Bronchial epithelial cell (primary cell): ENCODE measurements around the gene ZNF653. TPM values are rescaled to one million over a fixed set of nuclear protein-coding genes. Genes with fewer than 3 reads are reported as not detected.
"Not testable (repeated sequence)": the region's sequence is repeated elsewhere in the genome, so short reads cannot be mapped to it uniquely, and the experiment has no call there.

Experiments used
- DNase-seq: peaks from one replicate; pipeline ENCODE4 v3.0.0-alpha.2; 2010; ENCODE audit warnings: low read depth
- FAIRE-seq: peaks from 2 replicates; lab custom pipeline; 2011; peaks lifted over from hg19 to GRCh38; lab: Jason Lieb, UNC
- H3K27me3 ChIP-seq: 2 replicates; pipeline ENCODE4 v1.5.1; 2011; ENCODE audit warnings: low read length; ENCODE audit not compliant: control insufficient read depth, insufficient read depth
- H3K36me3 ChIP-seq: 2 replicates; pipeline ENCODE4 v1.5.1; 2011; ENCODE audit warnings: low read length; ENCODE audit not compliant: control insufficient read depth, insufficient read depth
- H3K4me3 ChIP-seq: 2 replicates; pipeline ENCODE4 v1.5.1; 2011; ENCODE audit warnings: mild to moderate bottlenecking, low read depth, low read length, control low read depth
- total RNA-seq: library from RNA; depleted of rRNA; stranded (reverse); fragments of >200 nt; gene quantifications from 2 replicates; pipeline ENCODE4 v1.2.1, GENCODE V29; 2014
- TF ChIP-seq, protein P1 (sequence below): IDR thresholded peaks from 2 replicates; pipeline ENCODE4 v1.5.1; 2011; ENCODE audit warnings: mild to moderate bottlenecking, moderate library complexity, low read length, control low read depth, inconsistent platforms; ENCODE audit not compliant: insufficient read depth, severe bottlenecking

The ZNF653 gene
- total RNA-seq, 1 donor from 2014 or later = 5.3 TPM

DNA sequence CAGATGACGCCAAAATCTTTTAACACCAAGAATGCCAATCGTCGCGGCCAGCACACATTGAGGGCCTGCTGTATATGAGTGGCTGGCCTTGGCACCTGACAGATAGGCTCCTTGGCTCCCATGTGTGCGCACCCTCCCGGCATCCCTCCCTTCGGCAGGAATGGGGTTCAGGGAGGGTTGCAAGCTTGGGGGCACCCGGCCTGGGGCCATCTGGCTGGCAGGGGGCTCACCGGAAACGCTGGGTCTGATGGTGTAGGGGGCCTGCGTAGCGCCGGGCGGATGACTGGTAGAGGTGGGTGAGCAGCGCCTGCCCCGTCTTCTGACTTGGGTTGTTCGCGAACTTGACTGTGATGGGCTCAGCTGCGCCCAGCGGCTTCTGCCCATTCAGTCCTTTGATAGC lies 47.8 kb downstream of the ZNF653 start:
- DNase-seq (no peak), FAIRE-seq (no peak)
- H3K4me3 ChIP-seq = no peak overlapping the region
- TF ChIP-seq, protein P1, sequence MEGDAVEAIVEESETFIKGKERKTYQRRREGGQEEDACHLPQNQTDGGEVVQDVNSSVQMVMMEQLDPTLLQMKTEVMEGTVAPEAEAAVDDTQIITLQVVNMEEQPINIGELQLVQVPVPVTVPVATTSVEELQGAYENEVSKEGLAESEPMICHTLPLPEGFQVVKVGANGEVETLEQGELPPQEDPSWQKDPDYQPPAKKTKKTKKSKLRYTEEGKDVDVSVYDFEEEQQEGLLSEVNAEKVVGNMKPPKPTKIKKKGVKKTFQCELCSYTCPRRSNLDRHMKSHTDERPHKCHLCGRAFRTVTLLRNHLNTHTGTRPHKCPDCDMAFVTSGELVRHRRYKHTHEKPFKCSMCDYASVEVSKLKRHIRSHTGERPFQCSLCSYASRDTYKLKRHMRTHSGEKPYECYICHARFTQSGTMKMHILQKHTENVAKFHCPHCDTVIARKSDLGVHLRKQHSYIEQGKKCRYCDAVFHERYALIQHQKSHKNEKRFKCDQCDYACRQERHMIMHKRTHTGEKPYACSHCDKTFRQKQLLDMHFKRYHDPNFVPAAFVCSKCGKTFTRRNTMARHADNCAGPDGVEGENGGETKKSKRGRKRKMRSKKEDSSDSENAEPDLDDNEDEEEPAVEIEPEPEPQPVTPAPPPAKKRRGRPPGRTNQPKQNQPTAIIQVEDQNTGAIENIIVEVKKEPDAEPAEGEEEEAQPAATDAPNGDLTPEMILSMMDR = no peak
- H3K27me3 ChIP-seq = no peaks in the 10 kb centered on the region
- H3K36me3 ChIP-seq = no peaks in the 10 kb centered on the region

DNA sequence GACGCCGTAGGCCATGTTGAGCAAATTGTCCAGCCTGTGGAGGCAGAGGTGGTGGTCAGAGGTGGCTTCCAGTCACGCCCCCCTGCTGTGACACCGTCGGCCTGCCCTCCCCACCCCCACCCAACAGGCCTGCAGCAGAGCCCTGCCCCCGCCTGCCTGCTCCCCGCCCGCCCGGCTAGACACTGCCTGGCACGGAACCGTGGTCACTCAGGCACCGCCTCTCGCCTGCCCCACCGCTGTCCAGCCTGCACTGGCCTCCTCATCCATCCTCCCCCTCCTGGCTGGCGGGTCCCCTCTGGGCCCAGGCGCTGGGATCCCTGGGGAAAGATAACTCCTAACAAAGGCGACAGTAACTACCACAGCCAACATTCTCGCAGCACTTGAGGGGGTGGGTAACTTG lies 48.5 kb downstream of the ZNF653 start:
- H3K27me3 ChIP-seq = no peaks in the 10 kb centered on the region
- no peak for DNase-seq
- H3K36me3 ChIP-seq = no peaks in the 10 kb centered on the region
- H3K4me3 ChIP-seq = no peak overlapping the region
- no peak for FAIRE-seq
- TF ChIP-seq, protein P1 = no peak

DNA sequence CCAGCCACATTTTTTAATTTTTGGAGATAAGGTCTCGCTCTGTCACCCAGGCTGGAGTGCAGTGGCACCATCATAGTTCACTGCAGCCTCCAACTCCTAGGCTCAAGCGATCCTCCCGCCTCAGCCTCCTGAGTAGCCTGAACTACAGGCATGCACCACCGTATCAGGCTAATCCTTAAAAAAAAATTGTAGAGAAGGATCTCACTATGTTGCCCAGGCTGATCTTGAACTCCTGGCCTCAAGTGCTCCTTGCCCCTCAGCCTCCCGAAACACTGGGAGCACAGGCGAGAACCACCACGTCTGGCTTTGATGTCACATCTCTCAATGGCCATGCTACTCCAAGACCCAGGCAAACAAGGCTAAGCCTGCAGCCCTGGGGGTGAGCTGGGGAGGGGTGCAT lies 49.0 kb downstream of the ZNF653 start:
- Histone ChIP-seq H3K4me3 (no peak overlapping the region), H3K36me3 (no peaks in the 10 kb centered on the region), H3K27me3 (no peaks in the 10 kb centered on the region)
- TF ChIP-seq, protein P1 = no peak
- DNase-seq (no peak), FAIRE-seq (no peak)

DNA sequence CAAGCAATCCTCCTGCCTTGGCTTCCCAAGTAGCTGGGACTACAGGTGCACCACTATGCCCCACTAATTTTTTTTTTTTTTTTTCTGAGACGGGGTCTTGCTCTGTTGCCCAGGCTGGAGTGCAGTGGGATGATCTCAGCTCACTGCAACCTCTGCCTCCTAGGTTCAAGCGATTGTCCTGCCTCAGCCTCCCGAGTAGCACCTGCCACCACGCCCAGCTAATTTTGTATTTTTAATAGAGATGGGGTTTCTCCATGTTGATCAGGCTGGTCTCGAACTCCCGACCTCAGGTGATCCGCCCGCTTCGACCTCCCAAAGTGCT lies 50.4 kb downstream of the ZNF653 start:
- not testable (repeated sequence) for H3K27me3 ChIP-seq, FAIRE-seq, H3K4me3 ChIP-seq, H3K36me3 ChIP-seq, DNase-seq

DNA sequence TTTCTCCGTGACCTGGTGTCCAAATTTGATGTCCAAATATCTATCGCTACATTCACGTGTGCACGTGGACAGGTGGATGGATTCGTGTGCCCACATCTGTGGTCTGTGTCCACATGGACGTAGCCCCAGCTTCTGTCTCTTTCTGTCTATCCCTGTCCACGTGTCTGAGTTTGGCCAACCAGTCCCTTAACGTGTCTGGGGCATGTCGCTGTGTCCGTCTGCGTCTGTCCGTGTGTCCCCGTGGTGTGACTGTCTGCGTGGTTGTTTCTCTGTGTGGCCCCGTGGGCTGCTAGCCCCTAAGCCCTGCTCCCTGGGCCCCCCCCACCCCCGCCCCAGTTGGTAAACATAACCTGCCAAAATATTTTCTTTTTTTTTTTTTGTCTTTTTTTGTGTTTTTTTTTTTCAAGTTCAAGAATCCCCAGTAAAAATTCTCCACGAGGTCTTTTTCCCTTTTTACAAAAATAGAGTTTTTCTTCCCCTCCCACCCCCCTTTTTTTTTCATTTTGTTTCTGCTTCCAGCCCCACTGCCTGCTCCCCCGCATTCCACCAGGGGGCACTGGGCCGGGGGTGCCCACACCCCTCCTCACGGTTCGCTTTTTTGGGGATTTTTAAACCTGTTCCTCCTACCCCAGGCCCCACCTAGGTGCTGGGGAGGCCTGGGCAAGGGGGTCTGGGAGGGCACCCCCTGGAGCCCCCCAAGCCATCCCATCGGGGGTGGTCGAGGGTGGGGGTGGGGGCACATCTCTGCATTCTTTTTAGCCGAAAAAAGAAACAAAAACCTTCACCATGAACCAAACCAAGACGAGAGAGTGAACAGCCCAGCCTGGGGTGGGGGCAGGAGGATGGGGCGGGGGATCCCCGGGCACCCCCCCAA lies 51.9 kb downstream of the ZNF653 start:
- no peaks in the 10 kb centered on the region for H3K27me3 ChIP-seq
- DNase-seq (no peak), FAIRE-seq (no peak)
- TF ChIP-seq, protein P1 = peak; percentile 17
- peaks cover 3% of the 10 kb centered on the region for H3K36me3 ChIP-seq
- no peak overlapping the region for H3K4me3 ChIP-seq

DNA sequence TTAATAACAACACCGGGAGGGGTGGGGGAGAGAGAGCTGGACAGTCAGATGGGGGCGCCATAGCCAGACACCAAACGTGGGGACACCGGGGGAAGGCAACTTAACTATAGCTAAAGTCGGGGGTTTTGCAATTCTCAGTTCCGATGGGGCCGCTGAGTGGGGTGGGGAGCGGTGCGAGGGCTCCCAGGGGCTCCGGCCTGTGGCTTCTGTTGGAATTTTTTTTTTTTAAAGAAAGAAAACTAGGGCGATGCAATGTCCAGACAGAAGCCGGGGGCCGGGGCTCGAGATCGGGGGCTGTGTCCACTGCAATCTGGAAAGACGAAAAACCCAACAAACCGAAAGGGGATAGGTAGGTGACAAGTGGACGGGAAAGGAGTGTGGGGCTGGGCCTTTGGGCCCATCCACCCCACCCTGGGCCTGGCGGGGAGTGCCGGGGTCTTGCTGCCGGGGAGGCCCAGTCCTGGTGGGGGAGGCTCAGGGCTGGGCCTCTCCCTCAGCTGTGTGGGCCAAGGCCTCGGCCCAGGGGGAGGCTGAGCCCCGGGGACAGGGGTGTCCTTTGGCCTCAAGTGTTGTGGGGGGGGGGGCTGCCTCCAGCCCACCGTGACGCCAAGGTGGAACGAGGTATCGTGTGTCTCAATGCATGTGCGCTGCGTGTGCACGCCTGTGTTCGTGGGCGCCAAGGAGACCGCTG lies 52.9 kb downstream of the ZNF653 start:
- Histone ChIP-seq H3K36me3 (peaks cover 6% of the 10 kb centered on the region), H3K27me3 (no peaks in the 10 kb centered on the region), H3K4me3 (no peak overlapping the region)
- TF ChIP-seq, protein P1 = no peak
- no peak for DNase-seq
- FAIRE-seq = no peak
